ENCODE measurements around the gene DCP1B. TPM values are rescaled to one million over a fixed set of nuclear protein-coding genes. Genes with fewer than 3 reads are reported as not detected.

Gene DCP1B
- total RNA-seq, 1 experiment from 2014 or later: 4.8 TPM

GRCh38 chr12:1912580-1913376 lies 91.5 kb downstream of the DCP1B start:
- Histone ChIP-seq H3K9me3 (ENCODE audit: control insufficient read depth, insufficient read depth, low read depth, low read length) (no peaks in the 10 kb centered on the region), H3K27ac (ENCODE audit: low read length) (no peak overlapping the region), H3K4me3 (ENCODE audit: low read depth in 2 of 2, low read length in 2 of 2) (no peak overlapping the region), H3K36me3 (ENCODE audit: control insufficient read depth, insufficient read depth, low read length) (no peaks in the 10 kb centered on the region), H3K4me1 (ENCODE audit: control insufficient read depth, insufficient read depth, low read length) (no peaks in the 10 kb centered on the region), H3K27me3 (ENCODE audit: control insufficient read depth, insufficient read depth, low read length) (no peaks in the 10 kb centered on the region)
- ChIA-PET CTCF (no interaction called here), POLR2A (no interaction called here)
- ATAC-seq (no peak), DNase-seq (ENCODE audit: low read depth, low spot score) (no peak)
- TF ChIP-seq SIN3A (IDR thresholded peaks at IDR 0.05; ENCODE audit: borderline replicate concordance, insufficient read depth, low read depth, low read length) (no peak), REST (IDR thresholded peaks at IDR 0.05; ENCODE audit: insufficient read depth in 1 of 2, low read depth in 2 of 2, low read length in 1 of 2) (no peak), TCF7L2 (IDR thresholded peaks at IDR 0.05; ENCODE audit: low read depth, low read length) (no peak), POLR2AphosphoS5 (IDR thresholded peaks at IDR 0.05; ENCODE audit: low read depth, low read length) (no peak), CTCF (IDR thresholded peaks at IDR 0.05) (no peak)
- intact Hi-C loops (cut with micrococcal nuclease; ENCODE audit: unreplicated experiment) (no loop called here), in situ Hi-C loops (cut with HindIII; ENCODE audit: low pct_unique_long_range_greater_than_20kb, low sequenced_read_pairs) (no loop called here)
- no TSS peak for BruUV-seq (replicated peaks)

- DNase-seq (ENCODE audit: low read depth, low spot score) (no peak), ATAC-seq (no peak)
- Histone ChIP-seq H3K27ac (ENCODE audit: low read length) (no peak overlapping the region), H3K27me3 (ENCODE audit: control insufficient read depth, insufficient read depth, low read length) (no peaks in the 10 kb centered on the region), H3K4me3 (ENCODE audit: low read depth in 2 of 2, low read length in 2 of 2) (no peak overlapping the region), H3K36me3 (ENCODE audit: control insufficient read depth, insufficient read depth, low read length) (no peaks in the 10 kb centered on the region), H3K4me1 (ENCODE audit: control insufficient read depth, insufficient read depth, low read length) (no peaks in the 10 kb centered on the region), H3K9me3 (ENCODE audit: control insufficient read depth, insufficient read depth, low read depth, low read length) (no peaks in the 10 kb centered on the region)
- TF ChIP-seq SIN3A (IDR thresholded peaks at IDR 0.05; ENCODE audit: borderline replicate concordance, insufficient read depth, low read depth, low read length): no peak
- TF ChIP-seq CTCF (IDR thresholded peaks at IDR 0.05): no peak
- no peak for TF ChIP-seq POLR2AphosphoS5 (IDR thresholded peaks at IDR 0.05; ENCODE audit: low read depth, low read length)
- no peak for TF ChIP-seq REST (IDR thresholded peaks at IDR 0.05; ENCODE audit: insufficient read depth in 1 of 2, low read depth in 2 of 2, low read length in 1 of 2)
- in situ Hi-C loops (cut with HindIII; ENCODE audit: low pct_unique_long_range_greater_than_20kb, low sequenced_read_pairs) (no loop called here), intact Hi-C loops (cut with micrococcal nuclease; ENCODE audit: unreplicated experiment) (no loop called here)
- no TSS peak for BruUV-seq (replicated peaks)
- POLR2A ChIA-PET: no interaction called here
- CTCF ChIA-PET: no interaction called here
Observed at GRCh38 chr12:1911598-1912575, 92.4 kb downstream of the DCP1B start.
